Skeletal muscle satellite cell (primary cell): Measurements from ENCODE around the gene ALOXE3.

Source experiments
- H3K27me3 ChIP-seq: 2 replicates; pipeline ENCODE4 v1.7.0; 2013; ENCODE audit warnings: low read length; ENCODE audit not compliant: control insufficient read depth, insufficient read depth
- H3K36me3 ChIP-seq: 2 replicates; pipeline ENCODE4 v1.7.0; 2013; ENCODE audit warnings: mild to moderate bottlenecking, control low read depth, low read length; ENCODE audit not compliant: insufficient read depth
- H3K4me1 ChIP-seq: 2 replicates; pipeline ENCODE4 v1.7.0; 2013; ENCODE audit warnings: low read length; ENCODE audit not compliant: control insufficient read depth, insufficient read depth
- H3K4me2 ChIP-seq: 2 replicates; pipeline ENCODE4 v1.7.0; 2013; ENCODE audit warnings: mild to moderate bottlenecking, low read length
- H3K4me3 ChIP-seq: 2 replicates; pipeline ENCODE4 v1.7.0; 2013; ENCODE audit warnings: low read length
- H3K9ac ChIP-seq: 2 replicates; pipeline ENCODE4 v1.7.0; 2013; ENCODE audit warnings: mild to moderate bottlenecking, low read depth, low read length, moderate library complexity
- H3K9me3 ChIP-seq: replicated peaks from 2 replicates; pipeline ENCODE4 v1.7.0; 2013; ENCODE audit warnings: mild to moderate bottlenecking, control low read depth, low read length

Gene ALOXE3

GRCh38 chr17:8056232-8056975, 61.9 kb downstream of the ALOXE3 start:
- H3K27me3 ChIP-seq = peaks cover 43% of the 10 kb centered on the region

GRCh38 chr17:8055851-8056231, 62.5 kb downstream of the ALOXE3 start:
- H3K9ac ChIP-seq = no peak overlapping the region
- H3K4me2 ChIP-seq = peak overlapping the region; percentile 50
- peaks cover 37% of the 10 kb centered on the region for H3K27me3 ChIP-seq
- no peaks in the 10 kb centered on the region for H3K9me3 ChIP-seq
- peaks cover 22% of the 10 kb centered on the region for H3K4me1 ChIP-seq
- H3K4me3 ChIP-seq = no peak overlapping the region
- no peaks in the 10 kb centered on the region for H3K36me3 ChIP-seq

More at GRCh38 chr17:8056232-8056975, 61.9 kb downstream of the ALOXE3 start:
- H3K4me2 ChIP-seq = peak overlapping the region; percentile 50
- no peak overlapping the region for H3K4me3 ChIP-seq
- peaks cover 22% of the 10 kb centered on the region for H3K4me1 ChIP-seq
- no peak overlapping the region for H3K9ac ChIP-seq
- H3K36me3 ChIP-seq = no peaks in the 10 kb centered on the region
- no peaks in the 10 kb centered on the region for H3K9me3 ChIP-seq

GRCh38 chr17:8053600-8053999, 64.7 kb downstream of the ALOXE3 start:
- Histone ChIP-seq H3K9me3 (no peaks in the 10 kb centered on the region), H3K9ac (no peak overlapping the region), H3K36me3 (no peaks in the 10 kb centered on the region), H3K27me3 (peaks cover 21% of the 10 kb centered on the region), H3K4me1 (peaks cover 22% of the 10 kb centered on the region), H3K4me3 (no peak overlapping the region), H3K4me2 (no peak overlapping the region)

GRCh38 chr17:8052256-8053252, 65.8 kb downstream of the ALOXE3 start:
- Histone ChIP-seq H3K4me2 (no peak overlapping the region), H3K36me3 (no peaks in the 10 kb centered on the region), H3K9me3 (no peaks in the 10 kb centered on the region), H3K4me3 (no peak overlapping the region), H3K9ac (no peak overlapping the region), H3K4me1 (peaks cover 22% of the 10 kb centered on the region), H3K27me3 (peaks cover 21% of the 10 kb centered on the region)

GRCh38 chr17:8051831-8052230, 66.5 kb downstream of the ALOXE3 start:
- Histone ChIP-seq H3K9me3 (no peaks in the 10 kb centered on the region), H3K36me3 (no peaks in the 10 kb centered on the region), H3K9ac (no peak overlapping the region), H3K27me3 (peaks cover 26% of the 10 kb centered on the region), H3K4me2 (no peak overlapping the region), H3K4me1 (peaks cover 15% of the 10 kb centered on the region), H3K4me3 (no peak overlapping the region)

- peaks cover 46% of the 10 kb centered on the region for H3K27me3 ChIP-seq
- H3K9me3 ChIP-seq = no peaks in the 10 kb centered on the region
- H3K4me3 ChIP-seq = no peak overlapping the region
- H3K4me2 ChIP-seq = no peak overlapping the region
- no peak overlapping the region for H3K9ac ChIP-seq
- H3K36me3 ChIP-seq = no peaks in the 10 kb centered on the region
- H3K4me1 ChIP-seq = no peaks in the 10 kb centered on the region
Observed at GRCh38 chr17:8048736-8049135, 69.6 kb downstream of the ALOXE3 start.

- no peaks in the 10 kb centered on the region for H3K4me1 ChIP-seq
- peaks cover 46% of the 10 kb centered on the region for H3K27me3 ChIP-seq
- no peak overlapping the region for H3K9ac ChIP-seq
- H3K4me2 ChIP-seq = no peak overlapping the region
- H3K4me3 ChIP-seq = no peak overlapping the region
- no peaks in the 10 kb centered on the region for H3K9me3 ChIP-seq
- no peaks in the 10 kb centered on the region for H3K36me3 ChIP-seq
Observed at GRCh38 chr17:8048236-8048635, 70.1 kb downstream of the ALOXE3 start.

GRCh38 chr17:8047769-8048110, 70.6 kb downstream of the ALOXE3 start:
- Histone ChIP-seq H3K36me3 (no peaks in the 10 kb centered on the region), H3K4me1 (no peaks in the 10 kb centered on the region), H3K27me3 (peaks cover 46% of the 10 kb centered on the region), H3K4me2 (no peak overlapping the region), H3K4me3 (no peak overlapping the region), H3K9me3 (no peaks in the 10 kb centered on the region), H3K9ac (no peak overlapping the region)

GRCh38 chr17:8046929-8047768, 71.2 kb downstream of the ALOXE3 start:
- Histone ChIP-seq H3K4me1 (no peaks in the 10 kb centered on the region), H3K9me3 (no peaks in the 10 kb centered on the region), H3K36me3 (no peaks in the 10 kb centered on the region), H3K27me3 (peaks cover 42% of the 10 kb centered on the region), H3K4me2 (no peak overlapping the region), H3K4me3 (no peak overlapping the region), H3K9ac (no peak overlapping the region)

GRCh38 chr17:8046306-8046928, 71.9 kb downstream of the ALOXE3 start:
- Histone ChIP-seq H3K9me3 (no peaks in the 10 kb centered on the region), H3K27me3 (peaks cover 35% of the 10 kb centered on the region), H3K4me3 (no peak overlapping the region), H3K4me1 (peaks cover 6% of the 10 kb centered on the region), H3K9ac (no peak overlapping the region), H3K36me3 (no peaks in the 10 kb centered on the region), H3K4me2 (no peak overlapping the region)
